ENCODE measurements around the gene ALKBH5.
A peak's percentile ranks its signal among the peaks of the same experiment; 100 is the strongest.

ALKBH5 gene

GRCh38 chr17:18158022-18158600 lies 25.5 kb upstream of the ALKBH5 start:
- DNase-seq, result peak; percentile 66

- DNase-seq, result peak; percentile 17
Observed at GRCh38 chr17:18159551-18160120, 24.0 kb upstream of the ALKBH5 start.

GRCh38 chr17:18160128-18160856 lies 23.3 kb upstream of the ALKBH5 start:
- no peak for DNase-seq

GRCh38 chr17:18161207-18162145 lies 22.2 kb upstream of the ALKBH5 start:
- DNase-seq, result no peak

- DNase-seq, result no peak
Observed at GRCh38 chr17:18163547-18163946, 20.1 kb upstream of the ALKBH5 start.

GRCh38 chr17:18166894-18167293 lies 16.7 kb upstream of the ALKBH5 start:
- no peak for DNase-seq

GRCh38 chr17:18167421-18167820 lies 16.2 kb upstream of the ALKBH5 start:
- DNase-seq, result no peak

GRCh38 chr17:18172531-18173278 lies 10.9 kb upstream of the ALKBH5 start:
- no peak for DNase-seq

GRCh38 chr17:18173740-18174139 lies 9.9 kb upstream of the ALKBH5 start:
- DNase-seq, result no peak

- DNase-seq, result no peak
Observed at GRCh38 chr17:18176176-18176575, 7.5 kb upstream of the ALKBH5 start.

- no peak for DNase-seq
Observed at GRCh38 chr17:18177133-18177532, 6.5 kb upstream of the ALKBH5 start.

GRCh38 chr17:18177722-18178121 lies 5.9 kb upstream of the ALKBH5 start:
- no peak for DNase-seq

GRCh38 chr17:18179196-18179595 lies 4.4 kb upstream of the ALKBH5 start:
- no peak for DNase-seq

GRCh38 chr17:18179804-18180203 lies 3.8 kb upstream of the ALKBH5 start:
- no peak for DNase-seq

GRCh38 chr17:18181358-18181757 lies 2.3 kb upstream of the ALKBH5 start:
- DNase-seq, result no peak

GRCh38 chr17:18182110-18182977 lies 1.3 kb upstream of the ALKBH5 start:
- DNase-seq, result no peak

- peak; percentile 90 for DNase-seq
Observed at GRCh38 chr17:18182978-18183333, 672 bp upstream of the ALKBH5 start.

- peak; percentile 43 for DNase-seq
Observed at GRCh38 chr17:18184143-18185031, 759 bp downstream of the ALKBH5 start.

GRCh38 chr17:18185391-18185790 lies 1.8 kb downstream of the ALKBH5 start:
- peak; percentile 50 for DNase-seq

Measured in fibroblast of skin of back (primary cell).